ENCODE measurements around the gene MAP3K5. TPM values are rescaled to one million over a fixed set of nuclear protein-coding genes. Genes with fewer than 3 reads are reported as not detected.
A peak's percentile ranks its signal among the peaks of the same experiment; 100 is the strongest.

Gene MAP3K5
- total and polyA plus RNA-seq, 2 donors (not counting 3 experiments of a cell fraction or from before 2014, with no cell fraction given), result 1.5 to 7.0 TPM

GRCh38 chr6:136600818-136601217, 191.5 kb downstream of the MAP3K5 start:
- DNase-seq (ENCODE audit: low read depth, low spot score), result peak; percentile 83
- H3K9me3 ChIP-seq (replicated peaks; ENCODE audit: control insufficient read depth, insufficient read depth, low read length), result no peaks in the 10 kb centered on the region
- no peak overlapping the region for H2AFZ ChIP-seq (ENCODE audit: low read depth, low read length)
- H3K79me2 ChIP-seq (ENCODE audit: control insufficient read depth, insufficient read depth, low read length), result no peaks in the 10 kb centered on the region
- H3K27ac ChIP-seq (ENCODE audit: insufficient read depth, low read depth, low read length), result no peak overlapping the region
- intact Hi-C loops (cut with micrococcal nuclease), result no loop called here
- CTCF ChIA-PET, result interaction anchor here (1.2 to 2.8 kb wide), 3 partner anchors 9 to 191 kb away, joined by 3 to 14 read pairs (median 9); partner anchors contain the start of gene MAP3K5
- dilution Hi-C loops (cut with MboI; ENCODE audit: extremely low pct_ligation_motif_present, low sequenced_read_pairs), result no loop called here
- peak; percentile 12 for FAIRE-seq
- no peaks in the 10 kb centered on the region for H3K36me3 ChIP-seq (ENCODE audit: control insufficient read depth in 2 of 2, extremely low read depth in 1 of 2, insufficient read depth in 2 of 2, low read length in 2 of 2)
- POLR2A ChIA-PET, result no interaction called here
- H3K4me2 ChIP-seq (ENCODE audit: insufficient read depth, low read length), result no peak overlapping the region
- no peaks in the 10 kb centered on the region for H4K20me1 ChIP-seq (replicated peaks; ENCODE audit: control insufficient read depth, extremely low read depth, insufficient read depth, low read length)
- H3K9ac ChIP-seq (replicated peaks; ENCODE audit: extremely low read depth, insufficient read depth, low read length), result no peak overlapping the region
- H3K27me3 ChIP-seq (ENCODE audit: control insufficient read depth in 2 of 2, insufficient read depth in 2 of 2, low read length in 2 of 2), result no peaks in the 10 kb centered on the region
- no peak for TF ChIP-seq CTCF (IDR thresholded peaks at IDR 0.05; ENCODE audit: extremely low read depth in 1 of 2, insufficient read depth in 1 of 2, low read depth in 1 of 2, low read length in 2 of 2)
- TF ChIP-seq FOS (IDR thresholded peaks at IDR 0.05; ENCODE audit: borderline replicate concordance, insufficient read depth, low read length), result no peak
- H3K9me1 ChIP-seq (replicated peaks; ENCODE audit: control insufficient read depth, extremely low read depth, insufficient read depth, low read length), result no peaks in the 10 kb centered on the region
- H3K4me1 ChIP-seq (ENCODE audit: control insufficient read depth, extremely low read depth, insufficient read depth, low read length), result no peaks in the 10 kb centered on the region
- no TSS peak for BruUV-seq (replicated peaks)
- no peak overlapping the region for H3K4me3 ChIP-seq (replicated peaks in 1 of 3; ENCODE audit: insufficient read depth in 1 of 3, low read depth in 1 of 3, low read length in 3 of 3)

GRCh38 chr6:136599329-136600011, 192.8 kb downstream of the MAP3K5 start:
- Histone ChIP-seq H3K27me3 (ENCODE audit: control insufficient read depth in 2 of 2, insufficient read depth in 2 of 2, low read length in 2 of 2) (no peaks in the 10 kb centered on the region), H3K79me2 (ENCODE audit: control insufficient read depth, insufficient read depth, low read length) (no peaks in the 10 kb centered on the region), H3K4me2 (ENCODE audit: insufficient read depth, low read length) (no peak overlapping the region), H3K4me3 (replicated peaks in 1 of 3; ENCODE audit: insufficient read depth in 1 of 3, low read depth in 1 of 3, low read length in 3 of 3) (no peak overlapping the region), H3K36me3 (ENCODE audit: control insufficient read depth in 2 of 2, extremely low read depth in 1 of 2, insufficient read depth in 2 of 2, low read length in 2 of 2) (no peaks in the 10 kb centered on the region), H2AFZ (ENCODE audit: low read depth, low read length) (no peak overlapping the region), H4K20me1 (replicated peaks; ENCODE audit: control insufficient read depth, extremely low read depth, insufficient read depth, low read length) (no peaks in the 10 kb centered on the region), H3K9me1 (replicated peaks; ENCODE audit: control insufficient read depth, extremely low read depth, insufficient read depth, low read length) (no peaks in the 10 kb centered on the region), H3K27ac (ENCODE audit: insufficient read depth, low read depth, low read length) (no peak overlapping the region), H3K9ac (replicated peaks; ENCODE audit: extremely low read depth, insufficient read depth, low read length) (no peak overlapping the region), H3K9me3 (replicated peaks; ENCODE audit: control insufficient read depth, insufficient read depth, low read length) (no peaks in the 10 kb centered on the region), H3K4me1 (ENCODE audit: control insufficient read depth, extremely low read depth, insufficient read depth, low read length) (peaks cover 4% of the 10 kb centered on the region)
- TF ChIP-seq GATA2 (IDR thresholded peaks at IDR 0.05; ENCODE audit: insufficient read depth, insufficient read length, low read depth, low read length), result no peak
- no peak for TF ChIP-seq MAX (IDR thresholded peaks at IDR 0.05; ENCODE audit: insufficient read depth, insufficient read length)
- no peak for TF ChIP-seq EZH2 (IDR thresholded peaks at IDR 0.05; ENCODE audit: borderline replicate concordance, low read depth, low read length, severe bottlenecking)
- TF ChIP-seq CTCF (IDR thresholded peaks at IDR 0.05; ENCODE audit: extremely low read depth in 1 of 2, insufficient read depth in 1 of 2, low read depth in 1 of 2, low read length in 2 of 2), result no peak
- TF ChIP-seq POLR2AphosphoS5 (IDR thresholded peaks at IDR 0.05; ENCODE audit: insufficient read depth, low read depth, low read length), result no peak
- TF ChIP-seq FOS (IDR thresholded peaks at IDR 0.05; ENCODE audit: borderline replicate concordance, insufficient read depth, low read length), result no peak
- TF ChIP-seq JUN (IDR thresholded peaks at IDR 0.05; ENCODE audit: borderline replicate concordance, insufficient read depth, insufficient read length, low read depth), result no peak
- no peak for TF ChIP-seq MYC (IDR thresholded peaks at IDR 0.05; ENCODE audit: low read depth, low read length)
- TF ChIP-seq POLR2A (IDR thresholded peaks at IDR 0.05; ENCODE audit: low read depth, low read length), result no peak
- FAIRE-seq, result no peak
- ChIA-PET CTCF (no interaction called here), POLR2A (no interaction called here)
- intact Hi-C loops (cut with micrococcal nuclease) (no loop called here), dilution Hi-C loops (cut with MboI; ENCODE audit: extremely low pct_ligation_motif_present, low sequenced_read_pairs) (no loop called here)
- no peak for DNase-seq (ENCODE audit: low read depth, low spot score)
- no TSS peak for BruUV-seq (replicated peaks)

Data from endothelial cell of umbilical vein (primary cell).